H1 (cell line): ENCODE measurements around the gene G3BP1. TPM values are rescaled to one million over a fixed set of nuclear protein-coding genes. Genes with fewer than 3 reads are reported as not detected.

Source experiments
- CTCF ChIA-PET: fragments of 300-600 bp; sonication (Branson Sonifier 250); formaldehyde crosslinking; loops from one replicate; lab custom pipeline; 2021; ENCODE audit not compliant: partially characterized antibody; lab: Charles Lee
- POLR2A ChIA-PET: fragments of 300-600 bp; sonication (Branson Sonifier 250); formaldehyde crosslinking; loops from one replicate; lab custom pipeline; 2021; ENCODE audit warnings: inconsistent platforms; ENCODE audit not compliant: partially characterized antibody; lab: Charles Lee
- DNase-seq, 2 experiments: peaks; one replicate each; pipeline versions ENCODE4 v3.0.0 to v3.0.0-alpha.2; 2010 to 2022; ENCODE audit warnings: low spot score in 2 of 2, low read depth in 1 of 2, mixed read lengths in 1 of 2
- FAIRE-seq: peaks from 2 replicates; lab custom pipeline; 2011; peaks lifted over from hg19 to GRCh38; lab: Jason Lieb, UNC
- H2AFZ ChIP-seq: 2 replicates; pipeline ENCODE4 v1.8.1; 2012; ENCODE audit warnings: low read length, inconsistent platforms
- H2AK5ac ChIP-seq: 2 replicates; pipeline ENCODE4 v1.6.1; 2013; ENCODE audit warnings: low read depth, low read length
- H2BK120ac ChIP-seq: replicated peaks from 2 replicates; pipeline ENCODE3; 2013; ENCODE audit warnings: low read depth, low read length, inconsistent platforms
- H2BK12ac ChIP-seq: 2 replicates; pipeline ENCODE4 v1.6.1; 2013; ENCODE audit warnings: low read depth, low read length
- H2BK15ac ChIP-seq: 2 replicates; pipeline ENCODE4 v1.6.1; 2013; ENCODE audit warnings: low read length
- H2BK20ac ChIP-seq: 2 replicates; pipeline ENCODE4 v1.6.1; 2013; ENCODE audit warnings: low read length
- H2BK5ac ChIP-seq: 2 replicates; pipeline ENCODE4 v1.6.1; 2013; ENCODE audit warnings: low read depth, low read length
- H3K14ac ChIP-seq: 2 replicates; pipeline ENCODE4 v1.6.1; 2013; ENCODE audit warnings: inconsistent platforms; ENCODE audit not compliant: insufficient read length
- H3K18ac ChIP-seq: 2 replicates; pipeline ENCODE4 v1.6.1; 2013; ENCODE audit warnings: low read length; ENCODE audit errors: extremely low read depth
- H3K23ac ChIP-seq: 2 replicates; pipeline ENCODE4 v1.6.1; 2013; ENCODE audit warnings: inconsistent platforms; ENCODE audit not compliant: insufficient read length
- H3K23me2 ChIP-seq: 2 replicates; pipeline ENCODE4 v1.6.1; 2013; ENCODE audit warnings: low read depth, low read length
- H3K27ac ChIP-seq: 2 replicates; pipeline ENCODE4 v1.6.1; 2011; ENCODE audit warnings: low read depth, low read length, inconsistent platforms
- H3K27me3 ChIP-seq, 4 experiments: replicated peaks in 1 of 4; 1 replicate in 1 of 4; 2 replicates in 3 of 4; pipeline versions ENCODE4 v1.6.1 to v1.8.1; 2011 to 2013; ENCODE audit warnings: low read length in 3 of 4, mild to moderate bottlenecking in 3 of 4, inconsistent platforms in 2 of 4, mixed read lengths in 2 of 4, moderate library complexity in 1 of 4; ENCODE audit not compliant: control insufficient read depth in 3 of 4, insufficient read depth in 3 of 4; ENCODE audit errors: extremely low read depth in 1 of 4
- H3K36me3 ChIP-seq, 4 experiments: 2 replicates each; pipeline versions ENCODE4 v1.6.1 to v1.8.1; 2011 to 2013; ENCODE audit warnings: mild to moderate bottlenecking in 4 of 4, low read length in 3 of 4, moderate library complexity in 2 of 4, control low read depth in 1 of 4, inconsistent platforms in 1 of 4; ENCODE audit not compliant: insufficient read depth in 4 of 4, control insufficient read depth in 2 of 4
- H3K4ac ChIP-seq: replicated peaks from 2 replicates; pipeline ENCODE3; 2013; ENCODE audit warnings: low read length, low read depth, mixed read lengths, inconsistent platforms; ENCODE audit not compliant: insufficient read length
- H3K4me1 ChIP-seq, 4 experiments: replicated peaks in 1 of 4; 1 replicate in 1 of 4; 2 replicates in 3 of 4; pipeline versions ENCODE4 v1.6.1 to v1.8.1; 2011 to 2013; ENCODE audit warnings: low read length in 3 of 4, inconsistent platforms in 2 of 4, mixed read lengths in 1 of 4; ENCODE audit not compliant: insufficient read depth in 4 of 4, control insufficient read depth in 3 of 4
- H3K4me2 ChIP-seq, 2 experiments: 2 replicates each; pipeline versions ENCODE4 v1.6.1 to v1.8.1; 2011 to 2013; ENCODE audit warnings: low read depth in 2 of 2, low read length in 2 of 2, control low read depth in 1 of 2, inconsistent platforms in 1 of 2, mild to moderate bottlenecking in 1 of 2; ENCODE audit not compliant: insufficient read depth in 1 of 2
- H3K4me3 ChIP-seq, 4 experiments: fragments of 200-600, 300-600 bp in 1 of 4; sonication (generic), shearing (Covaris generic), sonication (Bioruptor Twin) in 1 of 4; 2 replicates each; pipeline versions ENCODE4 v1.5.1 to v1.8.1; 2011 to 2016; ENCODE audit warnings: low read length in 4 of 4, low read depth in 3 of 4, control low read depth in 2 of 4, inconsistent platforms in 2 of 4, mild to moderate bottlenecking in 2 of 4, mixed read lengths in 1 of 4, moderate library complexity in 1 of 4; ENCODE audit not compliant: insufficient read depth in 2 of 4; ENCODE audit errors: extremely low read depth in 1 of 4
- H3K56ac ChIP-seq: replicated peaks from 2 replicates; pipeline ENCODE3; 2013; ENCODE audit warnings: low read depth, mild to moderate bottlenecking, mixed read lengths, low read length, inconsistent platforms; ENCODE audit not compliant: insufficient read length
- H3K79me1 ChIP-seq: 2 replicates; pipeline ENCODE4 v1.6.1; 2013; ENCODE audit warnings: low read depth, low read length, control low read depth
- H3K79me2 ChIP-seq, 2 experiments: 2 replicates each; pipeline versions ENCODE4 v1.6.1 to v1.8.1; 2012 to 2013; ENCODE audit warnings: low read length in 2 of 2, mild to moderate bottlenecking in 2 of 2, inconsistent platforms in 1 of 2; ENCODE audit not compliant: insufficient read depth in 2 of 2, control insufficient read depth in 1 of 2
- H3K9ac ChIP-seq, 4 experiments: replicated peaks in 1 of 4; 1 replicate in 1 of 4; 2 replicates in 3 of 4; pipeline versions ENCODE4 v1.6.1 to v1.8.1; 2011 to 2013; ENCODE audit warnings: low read depth in 3 of 4, low read length in 3 of 4, control low read depth in 2 of 4, mild to moderate bottlenecking in 2 of 4, moderate library complexity in 2 of 4, inconsistent platforms in 1 of 4; ENCODE audit errors: extremely low read depth in 1 of 4
- H3K9me3 ChIP-seq, 2 experiments: 2 replicates each; pipeline versions ENCODE4 v1.6.1 to v1.8.1; 2012 to 2013; ENCODE audit warnings: mild to moderate bottlenecking in 2 of 2, moderate library complexity in 2 of 2, control low read depth in 1 of 2, inconsistent platforms in 1 of 2, low read depth in 1 of 2, low read length in 1 of 2, mixed read lengths in 1 of 2; ENCODE audit not compliant: insufficient read depth in 2 of 2
- H4K20me1 ChIP-seq, 2 experiments: replicated peaks in 1 of 2; 2 replicates each; pipeline versions ENCODE3 to v1.8.1; 2011 to 2013; ENCODE audit warnings: inconsistent platforms in 2 of 2, low read length in 2 of 2, mild to moderate bottlenecking in 1 of 2; ENCODE audit not compliant: insufficient read depth in 2 of 2, control insufficient read depth in 1 of 2
- H4K5ac ChIP-seq: 2 replicates; pipeline ENCODE4 v1.6.1; 2013; ENCODE audit warnings: low read length, low read depth, mixed read lengths, inconsistent platforms; ENCODE audit not compliant: insufficient read length
- H4K8ac ChIP-seq: 2 replicates; pipeline ENCODE4 v1.8.0; 2013; ENCODE audit warnings: mild to moderate bottlenecking, moderate library complexity, low read length, inconsistent platforms; ENCODE audit not compliant: insufficient read depth; ENCODE audit errors: extremely low read depth
- H4K91ac ChIP-seq: replicated peaks from 2 replicates; pipeline ENCODE3; 2013; ENCODE audit warnings: low read length, mixed read lengths, inconsistent platforms; ENCODE audit not compliant: insufficient read length
- EZH2 ChIP-seq: fragments of 200-600 bp; sonication (generic); IDR thresholded peaks from 2 replicates; pipeline ENCODE4 v1.7.1; 2012; ENCODE audit warnings: low read depth, mild to moderate bottlenecking, moderate library complexity, low read length, inconsistent platforms; ENCODE audit not compliant: severe bottlenecking
- POLR2AphosphoS5 ChIP-seq: IDR thresholded peaks from 2 replicates; pipeline ENCODE4 v1.6.1; 2011; ENCODE audit warnings: low read depth, low read length
- SRF ChIP-seq: IDR thresholded peaks from 2 replicates; pipeline ENCODE4 v1.6.1; 2011; ENCODE audit warnings: mild to moderate bottlenecking, low read depth, low read length, moderate library complexity
- WGBS, 2 experiments: shearing (Covaris generic) in 1 of 2; methylation state at CpG; one replicate each; pipeline versions ENCODE4 v1.1.6 to v1.1.7; 2013 to 2015; ENCODE audit warnings: low lambda C conversion rate in 2 of 2, mixed read lengths in 2 of 2, inconsistent platforms in 1 of 2, low coverage in 1 of 2, missing lambda C conversion rate in 1 of 2; ENCODE audit not compliant: insufficient replicate concordance in 2 of 2, insufficient coverage in 1 of 2, insufficient read length in 1 of 2; ENCODE audit errors: extremely low coverage in 1 of 2, missing lambda C conversion rate in 1 of 2; 5-methylcytosine and 5-hydroxymethylcytosine counted together
- polyA plus RNA-seq, 7 experiments: library from polyadenylated mRNA; depleted of rRNA in 3 of 7; stranded (reverse) in 5 of 7; unstranded in 2 of 7; fragments of >200 nt in 5 of 7; fragments of 200-250 nt in 2 of 7; gene quantifications; 1 replicate in 5 of 7; 2 replicates in 1 of 7; 4 replicates in 1 of 7; pipeline versions ENCODE4 v1.2.1 to v1.2.3, GENCODE V29; 2011 to 2013; ENCODE audit warnings: missing spikeins in 2 of 7, mixed read lengths in 2 of 7
- total RNA-seq: library from RNA; stranded (reverse); fragmentation: NEBNext Ultra II Directional; extraction: Animal tissue kit (Norgen Biotek cat#: 25700); gene quantifications from 2 replicates; pipeline ENCODE4 v1.2.1, GENCODE V29; 2021

Gene G3BP1
- total and polyA plus RNA-seq, 2 of the 8 experiments (the other 6 are each of a cell fraction or from before 2014, with no cell fraction given) = 71.2 to 516 TPM

GRCh38 chr5:151815051-151815450 lies 43.3 kb downstream of the G3BP1 start:
- Histone ChIP-seq H3K4ac (no peak overlapping the region), H3K9ac (no peak overlapping the region), H4K8ac (no peak overlapping the region), H3K14ac (no peak overlapping the region), H3K4me1 (peaks cover 0 to 3% (median 0%) of the 10 kb centered on the region in 4 experiments; a peak in 1 of 7 replicates), H2BK120ac (no peak overlapping the region), H3K36me3 (peaks cover 2 to 44% (median 20%) of the 10 kb centered on the region in 4 experiments; a peak in 6 of 8 replicates), H3K23ac (no peak overlapping the region), H3K4me2 (no peak overlapping the region), H2AFZ (no peak overlapping the region), H3K23me2 (no peaks in the 10 kb centered on the region), H2AK5ac (no peak overlapping the region), H3K27me3 (no peaks in the 10 kb centered on the region), H3K56ac (no peak overlapping the region), H3K79me2 (no peaks in the 10 kb centered on the region), H4K20me1 (peaks cover 0 to 5% of the 10 kb centered on the region in 2 experiments), H3K4me3 (no peak overlapping the region), H3K9me3 (no peaks in the 10 kb centered on the region), H3K79me1 (no peaks in the 10 kb centered on the region; the same call in 1 of the 2 replicates), H2BK20ac (no peak overlapping the region), H2BK5ac (no peak overlapping the region), H3K27ac (no peak overlapping the region), H4K5ac (no peak overlapping the region), H3K18ac (no peak overlapping the region), H4K91ac (no peak overlapping the region), H2BK12ac (no peak overlapping the region), H2BK15ac (no peak overlapping the region)
- CTCF ChIA-PET = interaction anchor here (0.6 to 4.3 kb wide), 5 partner anchors 10 to 597 kb away, joined by 3 to 28 read pairs (median 3); no protein-coding TSS in a partner anchor
- TF ChIP-seq SRF = no peak
- TF ChIP-seq EZH2 = no peak
- TF ChIP-seq POLR2AphosphoS5 = peak; percentile 59; the same call in 1 of the 2 replicates
- POLR2A ChIA-PET = interaction anchor here (0.8 to 6.3 kb wide), 4 partner anchors 8 to 43 kb away, joined by 3 to 40 read pairs (median 4); partner anchors contain the start of gene G3BP1
- no peak for DNase-seq
- WGBS, 2 experiments = 90% methylated on average over 1 of the region's 1 CpG; no CpG with 5 or more reads in 1 of the 2 experiments
- FAIRE-seq = no peak
